Forelimb muscle (tissue), 1 donor: Measurements from ENCODE around the gene POU2F1. TPM values are rescaled to one million over a fixed set of nuclear protein-coding genes. Genes with fewer than 3 reads are reported as not detected.
"Not testable (repeated sequence)": the region's sequence is repeated elsewhere in the genome, so short reads cannot be mapped to it uniquely, and the experiment has no call there.

Source experiments
- DNase-seq: peaks from one replicate; pipeline ENCODE4 v3.0.0-alpha.2; 2013; ENCODE audit warnings: low read depth
- polyA plus RNA-seq: library from polyadenylated mRNA; unstranded; fragments of 120-200 nt; gene quantifications from one replicate; pipeline ENCODE4 v1.2.1, GENCODE V29; 2013; ENCODE audit not compliant: insufficient read length

The POU2F1 gene
- polyA plus RNA-seq, 1 donor = 5.5 TPM

DNA sequence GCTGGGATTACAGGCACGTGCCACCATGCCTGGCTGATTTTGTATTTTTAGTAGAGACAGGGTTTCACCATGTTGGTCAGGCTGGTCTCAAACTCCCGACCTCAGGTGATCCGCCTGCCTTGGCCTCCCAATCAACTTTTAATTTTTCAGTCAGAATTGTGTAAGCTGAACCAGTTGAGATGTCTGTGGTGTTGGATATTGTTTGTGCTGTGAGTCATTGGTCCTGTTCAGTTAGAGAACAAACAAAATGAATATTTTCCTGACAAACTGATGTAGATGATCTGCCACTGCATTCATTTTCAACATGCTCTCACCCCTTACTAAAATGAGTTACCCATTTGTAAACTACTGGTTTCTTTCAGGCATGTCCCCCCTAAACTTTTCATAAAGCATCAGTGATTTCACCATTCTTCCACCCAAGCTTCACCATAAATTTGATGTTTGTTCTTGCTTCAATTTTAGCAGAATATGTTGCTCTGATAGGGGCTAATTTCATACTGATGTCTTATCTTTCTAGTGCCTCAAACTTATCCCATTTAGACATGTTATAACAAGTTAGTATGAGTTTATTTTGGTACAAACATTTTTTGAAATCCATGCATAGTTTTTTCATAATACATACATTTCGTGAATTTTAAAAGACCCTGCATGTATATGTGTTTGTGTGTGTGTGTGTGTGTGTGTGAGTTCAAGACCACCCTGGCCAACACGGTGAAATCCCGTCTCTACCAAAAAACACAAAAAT lies 15.2 kb upstream of the POU2F1 start:
- DNase-seq = not testable (repeated sequence)

DNA sequence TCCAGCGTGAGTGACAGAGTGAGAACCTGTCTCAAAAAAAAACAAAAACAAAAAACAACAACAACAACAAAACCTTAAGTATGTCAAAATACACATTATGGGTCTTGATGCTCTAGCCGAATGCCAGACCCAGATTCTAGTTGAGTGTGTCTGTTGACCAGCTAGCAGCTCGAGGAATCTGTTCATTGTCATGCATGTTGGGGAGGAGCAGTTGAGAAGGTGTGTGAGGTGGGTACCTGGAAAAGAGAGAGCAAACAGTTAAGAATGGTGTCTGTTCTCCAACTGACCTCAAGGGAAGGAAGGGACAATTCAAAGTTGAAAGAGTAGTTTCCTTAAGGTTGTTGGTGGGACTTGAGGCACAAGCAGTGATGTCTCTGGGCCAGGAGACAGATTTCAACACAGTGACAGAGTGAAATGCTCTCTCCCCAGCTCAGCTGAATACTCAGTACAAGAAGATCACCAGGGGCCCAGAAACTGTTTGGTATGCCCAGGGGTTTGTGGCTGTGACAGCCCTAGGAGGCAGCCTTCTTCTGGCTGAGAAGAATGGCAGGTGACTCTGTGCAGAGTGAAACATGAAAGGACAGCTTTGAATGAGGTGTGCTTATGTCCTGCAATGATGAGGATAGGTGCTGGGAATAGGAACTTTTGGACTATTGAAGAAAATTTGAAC lies 14.4 kb upstream of the POU2F1 start:
- no peak for DNase-seq

DNA sequence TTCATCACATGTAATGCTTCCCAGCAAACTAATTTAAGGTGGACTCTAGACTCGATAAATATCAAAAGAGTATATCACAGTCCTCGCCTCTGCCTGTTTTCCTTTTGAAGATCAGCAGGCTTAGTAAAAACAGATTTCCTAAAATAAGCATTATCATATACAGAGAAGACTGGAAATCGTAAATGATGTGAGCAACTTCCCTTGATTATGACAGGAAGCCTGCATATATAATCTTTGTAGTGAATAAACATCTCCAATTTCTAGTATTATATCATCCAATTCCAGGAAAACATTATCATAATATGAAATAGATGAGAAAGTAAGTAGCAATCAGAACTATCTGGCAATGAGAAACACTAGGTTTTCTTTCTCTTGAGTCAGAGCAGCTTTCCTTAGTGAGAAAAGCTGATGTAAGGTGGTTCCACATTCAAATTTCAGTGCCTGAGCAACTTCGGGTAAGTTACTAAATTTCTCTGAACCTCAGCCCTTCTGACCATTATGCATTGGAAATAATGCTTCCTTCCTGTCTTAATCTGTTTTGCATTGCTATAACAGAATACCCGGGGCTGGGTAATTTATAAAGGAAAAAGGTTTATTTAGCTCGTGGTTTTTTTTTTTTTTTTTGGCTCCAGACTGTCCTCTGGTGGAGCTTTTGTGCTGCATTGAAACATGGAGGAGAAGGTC lies 12.6 kb upstream of the POU2F1 start:
- no peak for DNase-seq

DNA sequence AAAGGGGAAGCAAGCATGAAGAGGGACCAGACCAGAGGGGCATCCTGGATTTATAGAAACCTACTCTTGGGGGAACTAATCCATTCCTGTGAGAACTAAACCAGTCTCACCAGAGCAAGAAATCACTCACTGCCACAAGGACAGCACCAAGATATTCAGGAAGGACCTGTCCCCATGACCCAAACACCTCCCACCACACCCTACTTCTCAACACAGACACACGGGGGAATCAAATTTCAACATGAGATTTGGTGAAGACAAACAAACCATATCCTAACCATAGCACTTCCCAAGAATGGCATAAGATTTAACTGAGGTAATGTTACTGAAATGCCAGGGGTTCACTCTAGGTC lies 12.1 kb upstream of the POU2F1 start:
- DNase-seq = no peak

DNA sequence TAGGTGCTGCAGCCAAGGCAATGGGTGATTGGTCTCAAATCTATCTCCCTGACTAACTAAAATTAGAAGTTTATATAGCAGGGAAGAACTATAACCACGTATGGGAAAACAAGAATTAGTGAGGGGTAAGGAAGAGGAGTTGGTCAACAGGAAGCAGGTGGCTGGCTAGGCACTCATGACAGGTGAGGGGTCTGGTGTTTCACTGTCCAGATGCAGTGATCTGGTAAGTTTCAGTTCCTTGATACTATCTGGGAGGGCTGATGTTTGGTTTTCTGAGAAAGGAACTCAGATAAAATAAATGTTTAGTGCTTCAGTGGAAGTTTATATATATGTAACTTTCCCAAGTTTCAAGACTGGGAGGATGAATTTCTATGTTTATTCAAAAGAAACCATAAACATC lies 11.6 kb upstream of the POU2F1 start:
- no peak for DNase-seq

DNA sequence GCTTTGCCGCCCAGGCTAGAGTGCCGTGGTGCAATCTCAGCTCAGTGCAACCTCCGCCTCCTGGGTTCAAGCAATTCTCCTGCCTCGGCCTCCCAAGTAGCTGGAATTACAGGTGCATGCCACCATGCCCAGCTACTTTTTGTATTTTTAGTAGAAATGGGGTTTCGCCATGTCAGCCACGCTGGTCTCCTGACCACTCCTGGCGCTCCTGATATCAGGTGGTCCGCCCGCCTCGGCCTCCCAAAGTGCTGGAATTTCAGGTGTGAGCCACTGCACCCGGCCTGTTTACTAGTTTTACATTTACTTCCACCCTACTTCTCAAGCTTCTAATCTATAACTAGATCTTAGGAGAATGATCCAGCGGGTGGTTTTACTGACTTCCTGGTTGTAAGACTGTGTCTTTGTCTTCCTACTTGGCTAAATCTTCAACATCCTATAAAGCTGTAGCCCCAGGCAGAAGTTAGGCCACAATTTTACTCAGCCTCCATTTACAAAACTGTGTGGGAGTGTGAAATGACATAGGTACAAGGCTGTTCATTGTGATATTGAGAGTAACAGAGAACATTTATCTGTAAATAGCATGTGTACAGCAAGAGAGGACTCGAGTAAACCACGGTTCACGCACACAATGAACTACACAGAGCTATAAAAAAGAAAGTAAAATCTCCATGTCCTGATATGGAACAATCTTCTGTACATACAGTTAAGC lies 9.6 kb upstream of the POU2F1 start:
- DNase-seq = no peak

DNA sequence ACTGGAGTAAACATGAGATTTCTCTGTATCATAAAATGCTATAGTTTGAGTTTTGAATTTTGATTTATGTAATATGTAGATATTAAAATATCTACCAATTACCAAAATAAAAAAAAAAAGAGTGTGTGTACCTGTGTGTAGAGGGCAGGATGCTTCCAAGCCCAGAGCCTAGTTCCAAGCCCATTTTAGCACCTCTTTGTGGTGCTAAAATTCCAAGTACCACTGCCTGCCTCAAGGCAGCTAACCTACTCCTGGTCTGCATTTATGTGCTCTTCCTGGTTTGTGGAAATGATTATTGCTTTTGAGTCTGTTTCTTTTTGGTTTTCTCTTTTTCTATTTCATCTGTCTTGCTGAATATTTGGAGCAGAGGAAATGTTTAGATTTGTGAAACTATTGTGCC lies 8.7 kb upstream of the POU2F1 start:
- DNase-seq = no peak

DNA sequence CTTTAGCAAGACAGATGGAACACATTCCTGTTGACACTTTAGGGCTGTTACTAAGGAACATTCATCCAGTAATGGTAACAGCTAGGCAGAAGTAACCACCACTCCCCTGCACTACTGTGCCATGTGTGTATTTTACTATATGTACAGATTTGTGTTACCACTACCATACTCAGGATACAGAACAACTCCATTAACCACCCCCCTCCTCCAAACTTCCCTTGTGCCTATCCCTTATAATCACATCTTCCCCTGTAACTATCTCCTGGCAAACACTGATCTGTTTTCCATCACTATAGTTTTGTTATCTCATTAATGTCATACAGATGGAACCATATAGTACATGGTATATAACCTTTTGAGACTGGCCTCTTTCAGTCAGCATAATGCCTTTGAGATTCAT lies 3.9 kb upstream of the POU2F1 start:
- DNase-seq = no peak

DNA sequence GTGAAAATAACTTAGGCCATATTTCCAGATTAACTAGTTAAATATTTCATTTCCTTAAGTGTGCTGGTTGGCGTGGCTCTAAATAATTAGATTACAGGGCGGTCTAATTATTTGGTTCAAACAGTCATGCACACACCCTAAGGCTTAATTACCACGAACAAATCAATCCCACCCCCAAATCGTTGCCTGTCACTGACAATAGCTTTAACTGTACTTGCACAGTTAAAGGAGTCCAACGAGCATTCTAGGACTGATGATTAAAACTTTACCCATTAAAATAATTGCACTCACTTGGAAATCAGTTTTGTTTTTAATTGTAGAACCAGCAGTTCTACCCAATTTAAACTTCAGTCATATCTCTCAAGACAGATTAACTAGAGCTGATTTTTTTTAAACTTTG lies 1.5 kb upstream of the POU2F1 start:
- DNase-seq = no peak

DNA sequence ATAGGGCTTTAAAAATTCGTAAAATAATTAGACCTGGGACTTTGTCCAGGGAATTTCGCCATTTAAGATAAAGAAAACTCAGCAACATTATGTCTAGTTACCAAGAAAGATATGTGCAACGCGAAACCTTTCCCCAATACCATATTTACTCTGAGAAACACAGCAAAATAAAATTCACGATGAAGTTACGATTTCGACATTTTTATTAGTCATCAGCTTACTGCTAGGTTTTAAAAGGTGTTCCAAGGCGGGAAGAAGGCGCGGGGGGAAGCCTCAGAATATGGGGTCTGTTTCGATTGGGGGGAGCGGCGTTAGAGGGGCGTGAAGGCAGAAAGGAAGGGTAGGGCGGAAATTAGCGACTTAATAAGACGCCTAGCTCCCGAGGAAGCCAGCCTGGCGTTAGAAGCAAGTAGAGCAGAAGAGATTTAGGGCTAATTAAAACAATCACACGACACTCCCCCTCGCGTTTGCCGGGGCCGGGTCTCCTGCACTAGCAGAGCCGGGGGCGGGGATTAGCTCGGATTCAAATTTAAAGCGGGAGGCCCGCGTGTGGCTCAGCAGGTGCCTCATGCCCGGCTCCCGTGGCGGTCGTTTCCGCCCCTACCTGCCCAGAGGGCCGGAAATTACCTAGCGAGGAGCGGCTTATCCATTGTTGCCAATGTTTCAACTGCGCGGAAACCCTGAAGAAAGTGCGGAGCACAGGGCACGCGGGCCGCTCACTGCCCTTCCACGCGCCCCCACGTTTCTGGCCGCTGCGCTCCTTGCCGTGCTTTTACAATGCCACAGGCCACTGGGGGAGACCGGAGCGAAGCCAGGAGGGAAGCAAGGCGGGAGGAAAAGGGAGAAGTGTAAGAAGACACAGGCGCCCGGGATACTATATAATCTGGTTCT lies 795 bp upstream of the POU2F1 start:
- DNase-seq = no peak

DNA sequence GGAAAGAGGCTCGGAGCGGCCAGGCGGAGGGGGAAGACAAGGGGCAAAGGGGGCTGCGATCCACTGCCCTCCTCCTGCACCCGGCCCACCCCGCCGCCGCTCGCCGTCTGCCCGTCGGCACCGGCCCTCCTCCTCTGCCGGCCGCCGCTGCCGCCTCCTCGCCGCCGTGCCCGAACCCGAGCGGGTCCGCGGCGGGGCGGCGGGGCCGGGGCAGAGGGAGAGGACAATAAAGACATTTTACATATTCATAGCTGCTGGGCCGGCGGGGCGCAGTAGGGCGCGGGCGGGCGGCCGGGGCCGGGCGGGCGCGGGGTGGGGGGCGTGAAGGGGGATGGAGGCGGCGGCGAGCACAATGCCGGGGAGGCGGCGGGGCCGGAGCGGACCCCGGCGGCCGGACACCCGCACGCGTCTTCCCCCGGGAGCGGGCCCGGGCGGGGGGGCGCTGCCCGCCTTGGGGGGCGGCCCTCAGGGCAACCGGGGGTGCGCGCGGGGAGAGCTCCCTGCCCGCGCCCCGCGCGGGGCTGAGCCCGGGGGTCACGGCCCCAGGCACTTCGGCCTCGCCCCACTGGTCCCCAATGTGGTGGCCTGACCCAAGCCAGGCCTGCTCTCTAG lies 546 bp downstream of the POU2F1 start:
- no peak for DNase-seq

DNA sequence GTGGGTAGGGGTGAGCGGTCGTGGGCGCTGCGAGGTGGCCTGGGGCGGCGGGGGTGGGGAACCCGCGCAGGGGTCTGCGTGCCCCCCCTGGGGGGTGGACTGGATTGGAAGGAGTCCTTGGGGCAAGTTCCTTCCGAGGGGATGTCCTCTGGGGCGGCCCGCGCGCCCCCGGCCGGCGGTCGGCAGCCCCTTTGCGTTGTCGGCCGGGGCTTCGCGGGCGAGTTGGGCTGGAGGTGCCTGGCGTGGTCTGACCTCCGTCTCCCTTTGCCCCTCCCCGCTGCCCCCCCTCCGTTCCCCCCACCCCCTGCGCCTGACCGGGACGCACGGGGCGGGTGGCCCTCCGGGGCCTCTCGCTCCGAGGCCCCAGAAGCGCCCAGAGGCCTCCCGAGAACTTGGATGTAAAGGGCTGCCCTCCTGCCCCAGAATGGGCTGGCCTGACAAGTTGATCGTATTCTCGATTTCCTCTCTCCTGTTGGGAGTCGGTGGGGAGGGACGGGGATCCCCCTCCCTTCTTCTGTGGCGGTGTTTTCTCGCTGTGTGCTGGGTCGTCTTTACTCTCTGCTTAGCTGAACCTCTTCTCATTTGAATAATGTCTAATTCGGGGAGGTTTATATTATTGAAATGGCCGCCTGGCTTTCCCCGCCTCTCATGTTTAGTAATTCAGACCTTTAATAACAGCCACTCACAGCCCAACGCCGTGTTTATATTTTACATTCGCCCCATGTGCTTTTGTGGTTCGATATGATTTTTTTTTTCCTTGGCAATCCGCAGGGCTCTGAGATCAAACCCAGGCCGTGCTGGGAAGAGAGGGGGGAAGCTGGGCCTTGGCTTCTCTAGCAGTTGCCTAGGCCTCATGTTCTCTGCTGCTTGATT lies 1.3 kb downstream of the POU2F1 start:
- no peak for DNase-seq

DNA sequence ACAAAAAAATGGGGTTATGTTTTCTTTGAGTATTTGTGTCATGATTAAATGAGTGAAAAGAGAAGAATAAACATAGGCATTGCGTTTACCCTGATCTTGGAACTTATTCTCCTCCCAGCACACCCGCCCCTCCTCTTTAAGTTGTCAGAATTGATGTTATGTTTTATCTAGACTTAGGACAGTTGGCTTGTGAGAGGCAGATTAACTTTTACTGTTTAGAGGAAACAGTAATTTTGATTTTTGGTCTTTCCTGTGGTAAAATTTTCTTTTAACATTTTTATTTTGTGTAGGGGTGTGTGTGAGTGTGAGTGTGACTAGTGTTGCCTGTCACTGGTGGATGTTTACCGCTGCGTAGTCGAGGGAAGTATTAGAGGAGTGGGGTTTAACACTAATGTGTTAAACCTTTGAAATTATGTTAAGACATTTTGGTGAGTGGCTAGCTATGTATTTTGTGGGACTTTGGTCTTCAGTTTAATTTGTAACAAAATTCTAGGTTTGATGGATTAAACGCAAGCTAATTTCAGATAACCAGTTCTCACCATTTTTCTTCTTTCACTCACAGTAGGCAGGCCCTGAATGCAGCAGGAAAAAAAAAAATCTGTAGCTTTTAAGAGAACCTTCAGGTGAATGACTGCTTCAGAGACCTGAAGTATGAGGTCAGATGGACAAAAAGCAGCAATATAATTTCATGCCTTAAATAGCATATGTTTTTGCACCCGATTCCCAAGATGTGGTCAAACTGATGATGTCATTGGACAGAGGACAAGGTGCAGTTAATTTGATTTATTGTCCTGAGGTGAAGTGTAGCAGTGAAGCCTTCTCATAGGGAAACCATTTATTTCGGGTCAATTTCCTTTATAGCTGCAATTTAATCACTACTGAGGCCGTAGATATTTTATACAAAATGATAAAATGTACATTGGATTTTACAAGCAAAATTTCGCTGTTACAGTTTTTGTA lies 2.7 kb downstream of the POU2F1 start:
- DNase-seq = no peak

DNA sequence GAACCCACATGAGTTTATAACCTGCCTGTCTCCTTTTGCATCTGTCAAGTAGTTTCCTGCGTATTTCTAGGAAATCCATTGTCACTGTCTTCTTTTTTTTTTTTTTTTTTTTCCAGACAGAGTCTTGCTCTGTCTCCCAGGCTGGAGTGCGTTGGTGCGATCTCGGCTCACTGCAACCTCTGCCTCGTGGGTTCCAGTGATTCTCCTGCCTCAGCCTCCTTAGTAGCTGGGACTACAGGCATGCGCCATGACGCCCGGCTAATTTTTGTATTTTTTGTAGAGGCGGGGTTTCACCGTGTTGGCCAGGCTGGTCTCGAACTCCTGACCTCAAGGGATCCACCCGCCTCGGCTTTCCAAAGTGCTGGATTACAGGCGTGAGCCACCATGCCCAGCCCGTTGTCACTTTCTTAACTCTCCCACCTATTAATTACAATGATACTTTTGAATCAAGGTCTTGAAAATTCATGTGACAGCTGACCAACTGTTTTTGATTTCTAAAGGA lies 4.1 kb downstream of the POU2F1 start:
- not testable (repeated sequence) for DNase-seq

DNA sequence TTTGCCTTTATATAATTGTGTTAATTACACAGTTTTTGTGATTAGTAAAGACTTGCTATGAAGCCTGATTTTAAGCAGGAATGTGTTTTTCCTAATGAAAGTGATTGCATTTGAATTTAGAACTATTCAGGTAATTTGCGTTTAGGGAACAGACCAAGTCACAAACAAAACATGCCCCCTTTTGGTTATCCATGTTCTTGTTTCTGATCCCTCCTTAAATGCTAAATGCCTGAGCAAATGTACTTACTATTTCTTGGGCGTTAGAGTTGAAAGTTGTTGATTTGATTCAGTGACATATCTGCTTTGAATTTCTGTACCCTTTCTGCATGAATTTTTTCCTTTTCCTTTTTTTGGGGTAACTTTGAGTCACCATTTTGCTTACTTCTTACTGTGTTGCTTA lies 5.2 kb downstream of the POU2F1 start:
- DNase-seq = no peak

DNA sequence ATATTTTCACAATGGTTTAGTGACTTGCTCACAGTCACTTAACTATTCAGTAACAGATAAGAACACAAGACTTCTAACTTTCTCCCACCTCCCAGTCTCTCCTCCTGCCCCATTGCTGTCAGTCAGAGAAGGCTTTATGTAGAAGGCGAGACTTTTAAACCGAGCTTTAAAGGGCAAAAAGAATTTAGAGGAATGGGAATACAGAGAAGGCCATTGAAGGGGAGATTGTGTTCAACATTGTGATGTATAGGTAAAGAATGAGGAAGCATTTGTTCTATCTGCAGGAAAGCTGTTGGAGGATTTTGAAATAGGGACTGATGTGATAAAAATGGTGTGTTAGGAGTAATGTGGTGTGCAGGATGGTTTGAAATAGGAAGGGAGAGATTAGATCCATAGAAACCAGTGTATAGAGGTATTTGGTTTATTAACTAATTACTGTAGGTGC lies 7.3 kb downstream of the POU2F1 start:
- DNase-seq = no peak

DNA sequence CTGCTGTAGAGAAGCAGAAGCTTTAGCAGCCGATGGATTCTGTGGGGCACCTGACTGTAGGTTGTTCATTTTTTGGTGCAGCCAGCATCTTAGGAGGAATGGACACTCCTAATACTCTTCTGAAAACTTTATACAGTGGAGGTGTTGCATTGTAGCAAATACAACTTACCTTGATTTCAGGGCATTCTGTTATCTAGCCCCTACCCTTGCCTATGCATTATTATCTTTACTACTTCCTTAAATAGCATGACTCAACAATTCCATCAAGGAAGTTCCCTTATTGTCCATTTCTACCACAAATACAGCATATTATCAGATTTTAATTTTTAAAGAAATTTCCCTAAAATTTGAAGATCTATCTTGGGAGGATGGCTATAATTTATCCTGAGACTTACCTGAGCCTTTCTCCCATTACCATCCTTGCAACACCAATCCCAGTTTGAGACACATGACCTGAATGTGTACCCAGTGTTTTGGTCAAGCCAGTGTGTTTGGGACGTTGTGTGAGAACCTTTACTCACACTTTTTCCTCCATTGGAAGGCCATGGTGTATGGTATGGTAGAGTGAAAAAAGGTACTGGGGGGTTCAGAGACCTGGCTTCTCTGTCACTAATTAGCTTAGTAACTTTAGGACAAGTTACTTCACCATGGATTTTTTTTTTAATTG lies 9.2 kb downstream of the POU2F1 start:
- DNase-seq = no peak

DNA sequence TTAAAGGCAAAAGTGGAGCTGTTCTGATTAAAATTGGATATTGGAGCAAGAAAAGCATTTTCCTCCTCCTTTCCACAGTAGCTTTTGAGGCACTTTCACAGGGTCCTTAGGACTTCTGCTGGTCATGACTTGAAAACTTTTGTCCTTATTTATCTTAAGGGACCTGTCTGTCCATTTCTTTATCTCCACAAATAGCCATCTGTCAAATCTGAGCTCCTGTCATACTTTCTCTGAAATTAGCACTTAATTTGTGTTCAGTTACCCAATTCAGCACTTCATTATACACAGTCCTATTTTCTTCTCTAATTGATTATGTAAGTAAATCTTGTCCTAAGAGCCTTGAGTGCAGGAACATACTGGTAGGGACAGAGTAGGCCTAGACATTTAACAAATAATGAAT lies 9.8 kb downstream of the POU2F1 start:
- DNase-seq = no peak
